PC-9 (cell line): ENCODE measurements around the gene CASQ1. TPM values are rescaled to one million over a fixed set of nuclear protein-coding genes. Genes with fewer than 3 reads are reported as not detected.

Source experiments
- BruUV-seq: library from RNA; stranded (reverse); fragments of 400-500 nt; replicated peaks from 2 replicates; lab custom pipeline; 2021; lab: Mats Ljungman, UMichigan
- CTCF ChIA-PET: fragments of 300-600 bp; sonication (Branson Sonifier 250); formaldehyde crosslinking; loops from one replicate; lab custom pipeline; 2022; ENCODE audit warnings: antibody characterized with exemption; lab: Charles Lee
- POLR2A ChIA-PET: fragments of 300-600 bp; sonication (Branson Sonifier 250); formaldehyde crosslinking; loops from one replicate; lab custom pipeline; 2022; ENCODE audit warnings: antibody characterized with exemption; ENCODE audit not compliant: unreplicated experiment; lab: Charles Lee
- DNase-seq, 2 experiments: peaks; one replicate each; pipeline versions ENCODE4 v3.0.0 to v3.0.0-alpha.2; 2015 to 2022; ENCODE audit warnings: mixed read lengths in 1 of 2
- H2AFZ ChIP-seq: fragments of 200-600 bp; sonication (generic); 2 replicates; pipeline ENCODE4 v1.8.1; 2017; ENCODE audit warnings: antibody characterized with exemption
- H3F3A ChIP-seq: fragments of 200-600 bp; sonication (generic); 2 replicates; pipeline ENCODE4 v1.8.1; 2017; ENCODE audit warnings: antibody characterized with exemption, mild to moderate bottlenecking, low read depth; ENCODE audit not compliant: insufficient read depth
- H3K27ac ChIP-seq: fragments of 200-600 bp; sonication (generic); 2 replicates; pipeline ENCODE4 v1.6.1; 2016; ENCODE audit warnings: mixed run types
- H3K27me3 ChIP-seq: fragments of 200-600 bp; sonication (generic); 2 replicates; pipeline ENCODE4 v1.6.1; 2016; ENCODE audit warnings: low read depth, mixed run types; ENCODE audit not compliant: insufficient read depth
- H3K36me3 ChIP-seq: fragments of 200-600 bp; sonication (generic); 2 replicates; pipeline ENCODE4 v1.6.1; 2016; ENCODE audit warnings: low read depth, mixed run types
- H3K4me1 ChIP-seq: fragments of 200-600 bp; sonication (generic); replicated peaks from 2 replicates; pipeline ENCODE4 v1.6.1; 2016; ENCODE audit warnings: mixed run types; ENCODE audit not compliant: insufficient read depth
- H3K4me2 ChIP-seq: fragments of 200-600 bp; sonication (generic); 2 replicates; pipeline ENCODE4 v1.6.1; 2017; ENCODE audit warnings: mixed run types
- H3K4me3 ChIP-seq: fragments of 200-600 bp; sonication (generic); 2 replicates; pipeline ENCODE4 v1.6.1; 2016; ENCODE audit warnings: mixed run types
- H3K79me2 ChIP-seq: fragments of 200-600 bp; sonication (generic); 2 replicates; pipeline ENCODE4 v1.6.1; 2017; ENCODE audit warnings: low read depth, mixed run types
- H3K9me2 ChIP-seq: fragments of 200-600 bp; sonication (generic); 2 replicates; pipeline ENCODE4 v1.8.1; 2017; ENCODE audit warnings: mild to moderate bottlenecking; ENCODE audit not compliant: insufficient read depth
- H3K9me3 ChIP-seq: fragments of 200-600 bp; sonication (generic); 2 replicates; pipeline ENCODE4 v1.8.1; 2016; ENCODE audit warnings: low read depth; ENCODE audit not compliant: insufficient read depth
- H4K20me1 ChIP-seq: fragments of 200-600 bp; sonication (generic); 2 replicates; pipeline ENCODE4 v1.8.1; 2017; ENCODE audit not compliant: insufficient read depth
- EZH2 ChIP-seq: fragments of 200-600 bp; sonication (generic); IDR thresholded peaks from 2 replicates; pipeline ENCODE4 v1.8.0; 2017; ENCODE audit warnings: antibody characterized with exemption, low read depth
- intact Hi-C: fragments of 100-400 bp; cut with micrococcal nuclease; formaldehyde crosslinking; loops from one replicate; pipeline ENCODE4 v1.10.0; 2022; ENCODE audit not compliant: unreplicated experiment
- total RNA-seq: library from RNA; stranded (reverse); gene quantifications from 2 replicates; pipeline ENCODE4 v1.2.3, GENCODE V29; 2021
- TF ChIP-seq, protein P1 (sequence below): fragments of 200-600 bp; sonication (generic); conservative IDR thresholded peaks from 2 replicates; pipeline ENCODE4 v1.6.1; 2017; ENCODE audit warnings: mixed run types, antibody characterized with exemption, mild to moderate bottlenecking, moderate library complexity

CASQ1 gene
- total RNA-seq, 1 experiment from 2014 or later: not detected

DNA sequence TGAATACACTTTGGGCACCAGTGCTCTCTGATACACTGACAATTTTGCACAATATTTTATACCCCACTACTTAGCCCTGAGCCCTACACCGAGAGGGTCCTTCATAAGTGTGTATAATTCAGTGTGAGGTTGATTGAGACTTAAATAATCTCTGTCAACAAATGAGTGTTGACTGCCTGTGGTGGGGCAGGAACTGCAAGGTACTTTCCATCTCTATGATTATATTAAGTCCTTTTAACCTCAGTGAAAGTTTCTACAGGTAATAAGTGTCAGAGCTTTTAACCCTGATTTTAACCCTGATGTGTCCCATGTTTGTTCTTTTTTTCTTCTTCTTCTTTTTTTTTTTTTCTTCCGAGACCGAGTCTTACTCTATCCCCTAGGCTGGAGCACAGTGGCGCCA lies 5.8 kb downstream of the CASQ1 start:
- H3K4me2 ChIP-seq: no peak overlapping the region
- H3K9me3 ChIP-seq: no peaks in the 10 kb centered on the region
- H3F3A ChIP-seq: no peaks in the 10 kb centered on the region
- H4K20me1 ChIP-seq: no peaks in the 10 kb centered on the region
- no TSS peak for BruUV-seq
- intact Hi-C loops: no loop called here
- no peak overlapping the region for H3K4me3 ChIP-seq
- no peaks in the 10 kb centered on the region for H3K36me3 ChIP-seq
- DNase-seq: no peak
- no peaks in the 10 kb centered on the region for H3K27me3 ChIP-seq
- H2AFZ ChIP-seq: no peak overlapping the region
- ChIA-PET POLR2A (interaction anchor here (0.6 kb wide), 1 partner anchor 98 kb away, joined by 8 read pairs; no protein-coding TSS in a partner anchor), CTCF (no interaction called here)
- no peak for TF ChIP-seq EZH2
- TF ChIP-seq, protein P1, sequence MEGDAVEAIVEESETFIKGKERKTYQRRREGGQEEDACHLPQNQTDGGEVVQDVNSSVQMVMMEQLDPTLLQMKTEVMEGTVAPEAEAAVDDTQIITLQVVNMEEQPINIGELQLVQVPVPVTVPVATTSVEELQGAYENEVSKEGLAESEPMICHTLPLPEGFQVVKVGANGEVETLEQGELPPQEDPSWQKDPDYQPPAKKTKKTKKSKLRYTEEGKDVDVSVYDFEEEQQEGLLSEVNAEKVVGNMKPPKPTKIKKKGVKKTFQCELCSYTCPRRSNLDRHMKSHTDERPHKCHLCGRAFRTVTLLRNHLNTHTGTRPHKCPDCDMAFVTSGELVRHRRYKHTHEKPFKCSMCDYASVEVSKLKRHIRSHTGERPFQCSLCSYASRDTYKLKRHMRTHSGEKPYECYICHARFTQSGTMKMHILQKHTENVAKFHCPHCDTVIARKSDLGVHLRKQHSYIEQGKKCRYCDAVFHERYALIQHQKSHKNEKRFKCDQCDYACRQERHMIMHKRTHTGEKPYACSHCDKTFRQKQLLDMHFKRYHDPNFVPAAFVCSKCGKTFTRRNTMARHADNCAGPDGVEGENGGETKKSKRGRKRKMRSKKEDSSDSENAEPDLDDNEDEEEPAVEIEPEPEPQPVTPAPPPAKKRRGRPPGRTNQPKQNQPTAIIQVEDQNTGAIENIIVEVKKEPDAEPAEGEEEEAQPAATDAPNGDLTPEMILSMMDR: no peak
- no peaks in the 10 kb centered on the region for H3K4me1 ChIP-seq
- no peak overlapping the region for H3K27ac ChIP-seq
- H3K79me2 ChIP-seq: no peaks in the 10 kb centered on the region
- no peaks in the 10 kb centered on the region for H3K9me2 ChIP-seq

DNA sequence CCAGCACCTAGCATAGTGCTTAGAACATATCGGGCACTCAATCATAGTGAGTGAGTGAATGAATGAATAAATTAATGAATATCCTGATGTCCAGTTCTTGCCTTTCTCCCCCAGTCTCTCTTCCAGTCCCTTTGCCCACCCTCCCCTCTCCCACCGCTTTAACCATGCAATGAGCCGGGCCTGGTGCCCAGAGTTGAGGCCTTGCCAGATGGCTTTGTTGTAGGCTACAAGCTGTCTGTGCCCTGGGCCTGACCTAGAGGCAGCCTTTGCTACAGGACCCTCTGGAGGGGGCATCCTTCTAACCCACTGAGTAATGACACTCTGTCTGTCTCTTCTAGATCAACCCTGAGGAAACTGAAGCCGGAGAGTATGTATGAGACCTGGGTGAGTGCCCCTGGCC lies 6.9 kb downstream of the CASQ1 start:
- no peaks in the 10 kb centered on the region for H3F3A ChIP-seq
- H3K79me2 ChIP-seq: no peaks in the 10 kb centered on the region
- intact Hi-C loops: no loop called here
- no peaks in the 10 kb centered on the region for H3K36me3 ChIP-seq
- no peak for DNase-seq
- H3K27ac ChIP-seq: no peak overlapping the region
- ChIA-PET POLR2A (no interaction called here), CTCF (no interaction called here)
- H3K4me3 ChIP-seq: no peak overlapping the region
- no peak overlapping the region for H3K4me2 ChIP-seq
- no peak for TF ChIP-seq EZH2
- TF ChIP-seq, protein P1: no peak
- no peaks in the 10 kb centered on the region for H3K9me2 ChIP-seq
- H4K20me1 ChIP-seq: no peaks in the 10 kb centered on the region
- no peak overlapping the region for H2AFZ ChIP-seq
- H3K27me3 ChIP-seq: no peaks in the 10 kb centered on the region
- no peaks in the 10 kb centered on the region for H3K9me3 ChIP-seq
- no peaks in the 10 kb centered on the region for H3K4me1 ChIP-seq
- BruUV-seq: no TSS peak

- TF ChIP-seq EZH2: no peak
- TF ChIP-seq, protein P1: no peak
- ChIA-PET CTCF (no interaction called here), POLR2A (no interaction called here)
- DNase-seq: no peak
- Histone ChIP-seq H3K9me2 (no peaks in the 10 kb centered on the region), H3K79me2 (peaks cover 5% of the 10 kb centered on the region), H3K9me3 (no peaks in the 10 kb centered on the region), H3K4me2 (no peak overlapping the region), H3K36me3 (no peaks in the 10 kb centered on the region), H3K4me3 (no peak overlapping the region), H3K27ac (no peak overlapping the region), H4K20me1 (no peaks in the 10 kb centered on the region), H2AFZ (no peak overlapping the region), H3F3A (peaks cover 9% of the 10 kb centered on the region; the same call in 1 of the 2 replicates), H3K27me3 (no peaks in the 10 kb centered on the region), H3K4me1 (peaks cover 9% of the 10 kb centered on the region)
- intact Hi-C loops: no loop called here
- no TSS peak for BruUV-seq
Observed at GRCh38 chr1:160200786-160201185, 10.4 kb downstream of the CASQ1 start.
